ENCODE measurements around the gene HDAC9. TPM values are rescaled to one million over a fixed set of nuclear protein-coding genes. Genes with fewer than 3 reads are reported as not detected.

Gene HDAC9
- total RNA-seq, 2 experiments from 2014 or later = 1.5 to 3.0 TPM

- DNase-seq (no peak), ATAC-seq (no peak)
- Mint-ChIP-seq H3K27me3 (no peaks in the 10 kb centered on the region), H3K4me1 (ENCODE audit: low read depth) (no peaks in the 10 kb centered on the region), H3K36me3 (ENCODE audit: low read depth) (no peaks in the 10 kb centered on the region), H3K4me3 (no peak overlapping the region), H3K27ac (no peak overlapping the region), H3K9me3 (no peaks in the 10 kb centered on the region)
- CTCF ChIA-PET = no interaction called here
- POLR2A ChIA-PET = no interaction called here
- intact Hi-C loops (cut with micrococcal nuclease) = no loop called here
- TF ChIP-seq, protein P1, sequence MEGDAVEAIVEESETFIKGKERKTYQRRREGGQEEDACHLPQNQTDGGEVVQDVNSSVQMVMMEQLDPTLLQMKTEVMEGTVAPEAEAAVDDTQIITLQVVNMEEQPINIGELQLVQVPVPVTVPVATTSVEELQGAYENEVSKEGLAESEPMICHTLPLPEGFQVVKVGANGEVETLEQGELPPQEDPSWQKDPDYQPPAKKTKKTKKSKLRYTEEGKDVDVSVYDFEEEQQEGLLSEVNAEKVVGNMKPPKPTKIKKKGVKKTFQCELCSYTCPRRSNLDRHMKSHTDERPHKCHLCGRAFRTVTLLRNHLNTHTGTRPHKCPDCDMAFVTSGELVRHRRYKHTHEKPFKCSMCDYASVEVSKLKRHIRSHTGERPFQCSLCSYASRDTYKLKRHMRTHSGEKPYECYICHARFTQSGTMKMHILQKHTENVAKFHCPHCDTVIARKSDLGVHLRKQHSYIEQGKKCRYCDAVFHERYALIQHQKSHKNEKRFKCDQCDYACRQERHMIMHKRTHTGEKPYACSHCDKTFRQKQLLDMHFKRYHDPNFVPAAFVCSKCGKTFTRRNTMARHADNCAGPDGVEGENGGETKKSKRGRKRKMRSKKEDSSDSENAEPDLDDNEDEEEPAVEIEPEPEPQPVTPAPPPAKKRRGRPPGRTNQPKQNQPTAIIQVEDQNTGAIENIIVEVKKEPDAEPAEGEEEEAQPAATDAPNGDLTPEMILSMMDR (IDR thresholded peaks at IDR 0.05) = no peak
Measured at GRCh38 chr7:18546576-18546975, 51.0 kb downstream of the HDAC9 start.

DNA sequence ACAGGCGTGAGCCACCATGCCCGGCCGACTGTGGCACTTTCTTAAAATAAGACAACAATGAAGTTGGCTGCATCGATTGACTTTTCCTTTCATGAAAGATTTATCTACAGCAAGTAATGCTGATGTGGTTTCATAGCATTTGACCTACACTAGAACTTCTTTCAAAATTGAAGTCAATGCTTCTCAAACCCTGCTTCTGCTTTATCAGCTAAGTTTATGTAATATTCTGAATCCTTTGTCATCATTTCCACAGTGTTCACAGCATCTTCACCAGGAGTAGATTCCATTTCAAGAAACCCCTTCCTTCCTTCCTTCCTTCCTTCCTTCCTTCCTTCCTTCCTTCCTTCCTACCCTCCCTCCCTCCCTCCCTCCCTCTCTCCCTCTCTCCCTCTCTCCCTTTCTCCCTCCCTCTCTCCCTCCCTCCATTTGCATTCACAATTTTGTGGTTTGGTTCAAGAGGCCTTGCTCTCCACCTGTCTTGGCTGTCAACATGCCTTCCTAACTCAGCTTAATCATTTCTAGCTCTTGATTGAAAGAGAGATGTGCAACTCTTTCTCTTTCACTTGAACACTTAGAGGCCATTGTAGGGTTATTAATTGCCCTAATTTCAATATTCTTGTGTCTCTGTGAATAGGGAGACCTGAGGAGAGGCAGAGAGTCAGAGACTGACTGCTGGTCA lies 52.1 kb downstream of the HDAC9 start:
- intact Hi-C loops (cut with micrococcal nuclease) = no loop called here
- no peak overlapping the region for H3K27ac Mint-ChIP-seq
- no peaks in the 10 kb centered on the region for H3K36me3 Mint-ChIP-seq (ENCODE audit: low read depth)
- ATAC-seq (no peak), DNase-seq (no peak)
- no peaks in the 10 kb centered on the region for H3K4me1 Mint-ChIP-seq (ENCODE audit: low read depth)
- H3K27me3 Mint-ChIP-seq = no peaks in the 10 kb centered on the region
- CTCF ChIA-PET = no interaction called here
- POLR2A ChIA-PET = interaction anchor here (0.7 kb wide), 1 partner anchor 12 kb away, joined by 3 read pairs; no protein-coding TSS in a partner anchor
- TF ChIP-seq, protein P1 (IDR thresholded peaks at IDR 0.05) = no peak
- no peaks in the 10 kb centered on the region for H3K9me3 Mint-ChIP-seq
- H3K4me3 Mint-ChIP-seq = no peak overlapping the region

GRCh38 chr7:18548534-18548933 lies 53.0 kb downstream of the HDAC9 start:
- no peak overlapping the region for H3K27ac Mint-ChIP-seq
- no peaks in the 10 kb centered on the region for H3K36me3 Mint-ChIP-seq (ENCODE audit: low read depth)
- no peaks in the 10 kb centered on the region for H3K9me3 Mint-ChIP-seq
- TF ChIP-seq, protein P1 (IDR thresholded peaks at IDR 0.05) = no peak
- no peaks in the 10 kb centered on the region for H3K4me1 Mint-ChIP-seq (ENCODE audit: low read depth)
- CTCF ChIA-PET = no interaction called here
- intact Hi-C loops (cut with micrococcal nuclease) = no loop called here
- H3K4me3 Mint-ChIP-seq = no peak overlapping the region
- no peaks in the 10 kb centered on the region for H3K27me3 Mint-ChIP-seq
- ATAC-seq (no peak), DNase-seq (no peak)
- POLR2A ChIA-PET = no interaction called here

- DNase-seq (no peak), ATAC-seq (no peak)
- intact Hi-C loops (cut with micrococcal nuclease) = no loop called here
- POLR2A ChIA-PET = no interaction called here
- Mint-ChIP-seq H3K27ac (no peak overlapping the region), H3K4me3 (no peak overlapping the region), H3K36me3 (ENCODE audit: low read depth) (no peaks in the 10 kb centered on the region), H3K4me1 (ENCODE audit: low read depth) (no peaks in the 10 kb centered on the region), H3K27me3 (no peaks in the 10 kb centered on the region), H3K9me3 (no peaks in the 10 kb centered on the region)
- CTCF ChIA-PET = no interaction called here
- TF ChIP-seq, protein P1 (IDR thresholded peaks at IDR 0.05) = no peak
Measured at GRCh38 chr7:18550574-18550973, 55.0 kb downstream of the HDAC9 start.

DNA sequence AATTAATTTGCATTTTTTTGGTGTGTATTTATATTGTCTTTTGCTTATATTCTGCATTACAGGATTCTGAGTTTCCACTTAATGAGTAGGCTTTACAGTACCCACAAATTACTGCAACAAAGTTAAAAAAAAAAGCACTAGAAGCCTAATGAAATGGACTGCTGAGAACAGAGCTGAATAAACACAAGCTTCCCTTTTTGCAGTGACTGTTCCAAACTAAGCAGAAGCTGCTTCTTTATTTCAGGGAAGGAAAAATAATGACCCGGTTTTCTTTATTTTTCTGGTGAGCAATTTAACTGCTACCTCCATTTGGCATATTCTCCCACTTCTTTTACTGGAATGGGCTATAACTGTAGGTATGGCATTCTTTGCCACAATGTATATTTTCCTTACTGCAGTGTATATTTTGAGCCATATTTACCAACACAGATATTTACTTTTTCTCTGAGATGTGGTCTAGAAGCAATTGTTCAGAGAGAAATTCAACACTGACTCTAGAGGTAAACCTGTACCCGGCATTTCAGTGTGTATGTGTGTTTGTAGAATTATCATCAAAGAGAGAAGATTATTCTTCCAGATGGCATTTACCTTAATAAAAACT lies 56.9 kb downstream of the HDAC9 start:
- Mint-ChIP-seq H3K4me3 (no peak overlapping the region), H3K27me3 (no peaks in the 10 kb centered on the region), H3K9me3 (no peaks in the 10 kb centered on the region), H3K4me1 (ENCODE audit: low read depth) (no peaks in the 10 kb centered on the region), H3K36me3 (ENCODE audit: low read depth) (no peaks in the 10 kb centered on the region), H3K27ac (no peak overlapping the region)
- intact Hi-C loops (cut with micrococcal nuclease) = no loop called here
- TF ChIP-seq, protein P1 (IDR thresholded peaks at IDR 0.05) = no peak
- ChIA-PET CTCF (interaction anchor here (0.6 kb wide), 1 partner anchor 856 kb away, joined by 3 read pairs; no protein-coding TSS in a partner anchor), POLR2A (no interaction called here)
- no peak for ATAC-seq
- no peak for DNase-seq

All from activated CD8-positive, alpha-beta T cell treated with anti-CD3 and anti-CD28 coated beads for 36 hours (primary cell).